Measurements from ENCODE around the gene PIEZO1.

DNA sequence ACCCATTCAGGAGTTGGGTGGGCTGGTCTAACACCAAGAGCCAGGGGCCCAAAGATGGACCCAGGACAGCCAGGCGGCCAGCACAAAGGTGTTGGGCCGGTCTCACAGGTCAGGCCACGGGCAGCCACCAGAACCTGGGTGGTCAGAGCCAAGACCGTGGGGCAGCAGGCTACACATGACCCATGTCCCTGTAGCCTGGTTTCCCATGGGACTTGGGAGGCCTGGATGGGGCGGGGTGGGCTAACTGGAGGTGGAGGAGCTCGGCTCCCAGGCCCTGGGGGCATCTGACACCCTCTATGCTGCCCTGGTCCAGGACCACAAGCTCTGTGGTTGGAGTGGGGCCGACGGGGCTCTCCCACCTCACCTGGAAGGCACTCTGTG is 61.5 kb downstream of the PIEZO1 start:
- TF ChIP-seq POLR2AphosphoS5 (IDR thresholded peaks at IDR 0.05), result no peak
- TF ChIP-seq, protein P1, sequence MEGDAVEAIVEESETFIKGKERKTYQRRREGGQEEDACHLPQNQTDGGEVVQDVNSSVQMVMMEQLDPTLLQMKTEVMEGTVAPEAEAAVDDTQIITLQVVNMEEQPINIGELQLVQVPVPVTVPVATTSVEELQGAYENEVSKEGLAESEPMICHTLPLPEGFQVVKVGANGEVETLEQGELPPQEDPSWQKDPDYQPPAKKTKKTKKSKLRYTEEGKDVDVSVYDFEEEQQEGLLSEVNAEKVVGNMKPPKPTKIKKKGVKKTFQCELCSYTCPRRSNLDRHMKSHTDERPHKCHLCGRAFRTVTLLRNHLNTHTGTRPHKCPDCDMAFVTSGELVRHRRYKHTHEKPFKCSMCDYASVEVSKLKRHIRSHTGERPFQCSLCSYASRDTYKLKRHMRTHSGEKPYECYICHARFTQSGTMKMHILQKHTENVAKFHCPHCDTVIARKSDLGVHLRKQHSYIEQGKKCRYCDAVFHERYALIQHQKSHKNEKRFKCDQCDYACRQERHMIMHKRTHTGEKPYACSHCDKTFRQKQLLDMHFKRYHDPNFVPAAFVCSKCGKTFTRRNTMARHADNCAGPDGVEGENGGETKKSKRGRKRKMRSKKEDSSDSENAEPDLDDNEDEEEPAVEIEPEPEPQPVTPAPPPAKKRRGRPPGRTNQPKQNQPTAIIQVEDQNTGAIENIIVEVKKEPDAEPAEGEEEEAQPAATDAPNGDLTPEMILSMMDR (IDR thresholded peaks at IDR 0.05 in 8 of 11, conservative IDR thresholded peaks at IDR 0.05 in 3 of 11), result no peak
- no peak for TF ChIP-seq POLR2A (IDR thresholded peaks at IDR 0.05)
